Dendritic cell treated with granulocyte-macrophage colony-stimulating factor and Interleukin-4, amounts not matched to agents 40 ng/mL and 50 ng/mL, for 4 days (primary cell): ENCODE results near the gene ABCD3.

Experiments
- H3K27ac Mint-ChIP-seq: one replicate; pipeline ENCODE4 v1.8.0; 2022; ENCODE audit warnings: mild to moderate bottlenecking, mixed read lengths
- H3K27me3 Mint-ChIP-seq: one replicate; pipeline ENCODE4 v1.8.0; 2022; ENCODE audit warnings: mild to moderate bottlenecking, mixed read lengths
- H3K36me3 Mint-ChIP-seq: one replicate; pipeline ENCODE4 v1.8.0; 2022; ENCODE audit warnings: low read depth, mixed read lengths
- H3K4me1 Mint-ChIP-seq: one replicate; pipeline ENCODE4 v1.8.0; 2022; ENCODE audit warnings: low read depth, mixed read lengths
- H3K4me3 Mint-ChIP-seq: one replicate; pipeline ENCODE4 v1.8.0; 2022; ENCODE audit warnings: mild to moderate bottlenecking, moderate library complexity, mixed read lengths
- H3K9me3 Mint-ChIP-seq: one replicate; pipeline ENCODE4 v1.8.0; 2022; ENCODE audit warnings: mixed read lengths
- intact Hi-C: fragments of 100-400 bp; cut with micrococcal nuclease; formaldehyde crosslinking; loops from one replicate; pipeline ENCODE4 v1.15.0; 2022

The ABCD3 gene

GRCh38 chr1:94544706-94545490 lies 126.7 kb downstream of the ABCD3 start:
- peak overlapping the region; percentile 50 for H3K27ac Mint-ChIP-seq
- peaks cover 45% of the 10 kb centered on the region for H3K4me1 Mint-ChIP-seq
- intact Hi-C loops: no loop called here
- H3K36me3 Mint-ChIP-seq: peaks cover 6% of the 10 kb centered on the region
- H3K27me3 Mint-ChIP-seq: peaks cover 3% of the 10 kb centered on the region
- H3K4me3 Mint-ChIP-seq: no peak overlapping the region
- no peaks in the 10 kb centered on the region for H3K9me3 Mint-ChIP-seq

DNA sequence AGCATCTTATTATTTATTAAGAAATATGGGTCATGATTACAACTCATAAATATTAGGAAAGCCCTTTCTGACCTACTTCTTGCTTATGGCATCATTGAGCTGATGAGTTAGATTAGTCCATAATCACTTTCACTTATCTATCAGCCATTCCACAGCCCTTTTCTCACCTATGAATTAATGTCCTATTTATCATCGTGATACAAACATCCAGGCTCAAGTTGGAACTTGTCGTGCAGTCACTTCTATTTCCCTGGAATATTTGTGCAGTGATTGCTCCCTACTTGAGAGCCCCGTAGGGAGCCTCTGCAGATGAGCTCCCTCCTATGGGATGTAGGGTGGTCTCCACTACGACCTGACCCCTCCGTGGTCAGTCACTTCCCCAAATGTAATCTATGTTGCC lies 131.5 kb downstream of the ABCD3 start:
- no peak overlapping the region for H3K4me3 Mint-ChIP-seq
- peaks cover 6% of the 10 kb centered on the region for H3K4me1 Mint-ChIP-seq
- intact Hi-C loops: no loop called here
- no peaks in the 10 kb centered on the region for H3K9me3 Mint-ChIP-seq
- no peaks in the 10 kb centered on the region for H3K36me3 Mint-ChIP-seq
- H3K27me3 Mint-ChIP-seq: peaks cover 3% of the 10 kb centered on the region
- no peak overlapping the region for H3K27ac Mint-ChIP-seq

GRCh38 chr1:94550396-94550795 lies 132.2 kb downstream of the ABCD3 start:
- Mint-ChIP-seq H3K9me3 (no peaks in the 10 kb centered on the region), H3K36me3 (no peaks in the 10 kb centered on the region), H3K4me1 (no peaks in the 10 kb centered on the region), H3K27ac (no peak overlapping the region), H3K4me3 (no peak overlapping the region), H3K27me3 (peaks cover 3% of the 10 kb centered on the region)
- intact Hi-C loops: no loop called here

GRCh38 chr1:94550800-94551241 lies 132.6 kb downstream of the ABCD3 start:
- no peaks in the 10 kb centered on the region for H3K4me1 Mint-ChIP-seq
- H3K9me3 Mint-ChIP-seq: no peaks in the 10 kb centered on the region
- no peak overlapping the region for H3K4me3 Mint-ChIP-seq
- no peak overlapping the region for H3K27ac Mint-ChIP-seq
- H3K27me3 Mint-ChIP-seq: peaks cover 3% of the 10 kb centered on the region
- no peaks in the 10 kb centered on the region for H3K36me3 Mint-ChIP-seq
- intact Hi-C loops: no loop called here

- Mint-ChIP-seq H3K27me3 (no peaks in the 10 kb centered on the region), H3K36me3 (no peaks in the 10 kb centered on the region), H3K9me3 (no peaks in the 10 kb centered on the region), H3K4me1 (no peaks in the 10 kb centered on the region), H3K4me3 (no peak overlapping the region), H3K27ac (no peak overlapping the region)
- intact Hi-C loops: no loop called here
Observed at GRCh38 chr1:94551449-94551848, 133.3 kb downstream of the ABCD3 start.

- Mint-ChIP-seq H3K27me3 (no peaks in the 10 kb centered on the region), H3K27ac (no peak overlapping the region), H3K36me3 (no peaks in the 10 kb centered on the region), H3K4me3 (no peak overlapping the region), H3K4me1 (no peaks in the 10 kb centered on the region), H3K9me3 (no peaks in the 10 kb centered on the region)
- intact Hi-C loops: no loop called here
Observed at GRCh38 chr1:94552071-94552586, 133.9 kb downstream of the ABCD3 start.

DNA sequence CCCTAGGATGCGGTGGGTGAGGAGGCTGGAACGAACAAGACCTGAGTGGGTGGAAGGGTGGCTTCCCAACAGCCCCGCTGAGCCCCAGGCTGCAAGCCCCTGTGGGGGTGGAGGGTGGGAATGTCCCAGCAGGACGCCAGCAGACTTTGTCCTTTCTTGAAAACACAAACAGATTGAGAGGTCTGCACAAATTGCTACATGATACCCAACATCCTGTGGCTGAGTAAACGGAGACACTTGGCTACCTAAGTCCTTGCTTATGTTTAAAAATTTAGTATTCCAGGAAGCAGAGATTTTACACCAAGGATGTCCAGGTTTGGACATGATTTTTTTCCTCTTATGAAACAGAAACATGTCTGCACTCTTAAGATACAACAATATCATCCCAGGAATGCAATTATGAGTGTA lies 135.1 kb downstream of the ABCD3 start:
- Mint-ChIP-seq H3K27ac (no peak overlapping the region), H3K36me3 (no peaks in the 10 kb centered on the region), H3K4me1 (no peaks in the 10 kb centered on the region), H3K27me3 (no peaks in the 10 kb centered on the region), H3K9me3 (no peaks in the 10 kb centered on the region), H3K4me3 (no peak overlapping the region)
- intact Hi-C loops: no loop called here

DNA sequence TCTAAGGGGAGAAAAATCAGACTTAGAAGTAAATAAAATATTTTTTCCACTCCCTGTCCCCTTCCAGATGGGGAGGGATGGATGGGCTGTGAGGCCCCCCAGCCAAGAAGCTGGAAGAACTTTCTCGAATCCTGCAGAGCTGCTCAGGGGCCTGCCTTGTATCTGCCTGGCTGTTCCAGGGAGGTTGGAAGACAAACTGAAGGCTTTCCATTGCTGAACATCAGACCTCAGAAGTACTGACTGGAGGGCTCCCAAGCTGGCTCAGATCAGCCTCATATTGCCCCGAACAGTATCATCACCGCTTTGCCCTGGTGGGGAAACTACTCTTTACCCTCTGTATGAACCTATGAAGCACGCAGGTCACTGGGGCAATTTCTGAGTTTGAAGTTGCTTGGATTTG lies 135.7 kb downstream of the ABCD3 start:
- no peaks in the 10 kb centered on the region for H3K4me1 Mint-ChIP-seq
- no peaks in the 10 kb centered on the region for H3K9me3 Mint-ChIP-seq
- no peak overlapping the region for H3K4me3 Mint-ChIP-seq
- no peaks in the 10 kb centered on the region for H3K27me3 Mint-ChIP-seq
- H3K36me3 Mint-ChIP-seq: no peaks in the 10 kb centered on the region
- no peak overlapping the region for H3K27ac Mint-ChIP-seq
- intact Hi-C loops: no loop called here

DNA sequence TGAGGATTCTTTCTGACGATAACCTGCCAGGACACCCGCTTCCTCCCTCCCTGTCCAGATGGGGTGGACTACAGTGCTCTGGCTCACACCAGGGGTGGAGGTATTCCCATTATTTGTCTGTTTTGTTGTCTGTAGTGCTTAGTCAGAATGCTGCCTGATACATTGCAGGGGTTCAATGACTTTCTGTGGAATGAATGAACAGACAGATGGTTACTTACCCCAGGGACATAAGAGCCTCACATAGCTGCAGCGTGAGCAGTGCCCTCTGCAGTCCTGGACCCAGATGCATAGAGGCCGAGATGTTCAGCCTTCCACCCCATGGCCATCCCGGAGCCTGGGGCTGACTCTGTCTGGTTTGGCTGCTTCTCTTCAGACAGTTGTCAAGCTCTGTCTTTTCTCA lies 136.4 kb downstream of the ABCD3 start:
- Mint-ChIP-seq H3K9me3 (no peaks in the 10 kb centered on the region), H3K27me3 (no peaks in the 10 kb centered on the region), H3K36me3 (no peaks in the 10 kb centered on the region), H3K4me1 (no peaks in the 10 kb centered on the region), H3K4me3 (no peak overlapping the region), H3K27ac (no peak overlapping the region)
- intact Hi-C loops: no loop called here

DNA sequence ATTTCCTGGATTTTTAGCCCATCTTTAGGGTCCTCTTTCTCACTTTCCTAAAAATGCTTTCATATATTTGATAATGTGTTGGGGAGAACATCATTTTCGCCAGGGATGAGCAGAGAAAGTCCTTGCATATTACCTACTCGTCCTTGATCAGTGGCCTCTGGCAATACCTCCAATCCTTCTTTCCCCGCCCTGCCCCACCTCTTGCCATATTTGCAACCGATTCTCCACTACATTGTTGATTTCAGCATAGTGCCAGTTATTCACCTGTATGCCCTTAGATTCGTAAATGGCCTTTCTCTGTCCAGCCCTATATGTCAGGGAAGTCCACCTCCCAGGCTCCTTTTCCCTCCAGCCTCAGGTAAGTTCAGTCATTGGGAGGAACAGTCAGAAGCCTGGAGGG lies 136.9 kb downstream of the ABCD3 start:
- intact Hi-C loops: no loop called here
- Mint-ChIP-seq H3K4me1 (no peaks in the 10 kb centered on the region), H3K27me3 (no peaks in the 10 kb centered on the region), H3K36me3 (no peaks in the 10 kb centered on the region), H3K4me3 (no peak overlapping the region), H3K27ac (no peak overlapping the region), H3K9me3 (no peaks in the 10 kb centered on the region)

DNA sequence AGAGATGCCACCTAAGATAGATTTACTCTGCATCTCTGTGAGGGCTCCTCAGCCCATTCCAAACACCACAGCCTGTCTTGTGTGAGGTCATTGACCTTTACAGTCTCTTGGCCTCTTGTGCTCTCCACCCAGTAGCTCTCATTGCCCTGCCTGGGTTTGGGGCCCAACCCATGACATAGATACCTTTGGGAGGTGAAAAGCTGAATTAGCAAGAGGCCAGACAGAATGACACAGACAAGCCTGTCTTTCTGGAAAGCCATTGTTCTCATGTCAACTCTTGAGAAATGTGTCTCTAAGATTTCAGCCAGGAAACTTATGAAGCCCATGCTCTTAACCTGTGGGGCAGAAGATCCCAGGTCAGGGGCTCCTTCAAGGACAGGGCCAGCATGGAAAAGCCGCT lies 141.7 kb downstream of the ABCD3 start:
- H3K36me3 Mint-ChIP-seq: no peaks in the 10 kb centered on the region
- no peak overlapping the region for H3K27ac Mint-ChIP-seq
- H3K4me3 Mint-ChIP-seq: no peak overlapping the region
- intact Hi-C loops: no loop called here
- H3K9me3 Mint-ChIP-seq: no peaks in the 10 kb centered on the region
- H3K27me3 Mint-ChIP-seq: no peaks in the 10 kb centered on the region
- H3K4me1 Mint-ChIP-seq: no peaks in the 10 kb centered on the region

- H3K27ac Mint-ChIP-seq: no peak overlapping the region
- no peaks in the 10 kb centered on the region for H3K36me3 Mint-ChIP-seq
- no peaks in the 10 kb centered on the region for H3K4me1 Mint-ChIP-seq
- intact Hi-C loops: no loop called here
- no peaks in the 10 kb centered on the region for H3K9me3 Mint-ChIP-seq
- H3K27me3 Mint-ChIP-seq: no peaks in the 10 kb centered on the region
- H3K4me3 Mint-ChIP-seq: no peak overlapping the region
Observed at GRCh38 chr1:94560333-94560732, 142.1 kb downstream of the ABCD3 start.

DNA sequence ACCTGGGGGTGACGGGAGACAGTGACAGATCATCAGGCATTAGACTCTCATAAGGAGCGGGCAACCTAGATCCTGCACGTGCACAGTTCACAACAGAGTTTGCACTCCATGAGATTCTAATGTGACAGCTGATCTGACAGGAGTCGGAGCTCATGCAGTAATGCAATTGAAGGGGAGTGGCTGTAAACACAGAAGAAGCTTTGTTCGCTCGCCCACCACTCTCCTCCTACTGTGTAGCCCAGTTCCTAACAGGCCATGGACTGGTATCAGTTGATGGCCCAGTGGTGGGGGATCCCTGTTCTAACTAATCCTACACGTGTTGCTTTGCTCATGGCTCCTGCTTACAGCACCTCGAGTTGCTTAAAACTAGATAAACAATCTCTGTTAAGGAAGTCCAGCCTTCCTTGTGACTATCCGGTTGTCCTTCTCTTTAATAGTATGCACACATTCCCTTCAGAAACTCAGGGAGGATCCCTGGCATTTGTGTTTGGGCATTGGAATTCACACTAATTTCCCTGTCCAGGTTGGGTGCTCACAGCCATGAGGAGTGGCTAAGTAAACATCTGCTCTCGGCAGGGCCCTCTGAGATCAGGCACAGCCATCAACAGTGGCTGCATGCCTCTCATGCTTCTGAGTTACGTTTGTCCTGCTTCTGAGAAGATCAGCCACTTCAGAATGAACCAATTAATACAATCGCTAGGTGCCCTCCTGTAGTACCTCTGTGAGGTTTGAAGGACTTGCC lies 144.5 kb downstream of the ABCD3 start:
- no peaks in the 10 kb centered on the region for H3K27me3 Mint-ChIP-seq
- intact Hi-C loops: loop anchor here (2.0 kb wide), 1 partner anchor 14 kb away; no protein-coding TSS in a partner anchor
- H3K36me3 Mint-ChIP-seq: no peaks in the 10 kb centered on the region
- no peak overlapping the region for H3K27ac Mint-ChIP-seq
- H3K9me3 Mint-ChIP-seq: no peaks in the 10 kb centered on the region
- H3K4me3 Mint-ChIP-seq: no peak overlapping the region
- H3K4me1 Mint-ChIP-seq: no peaks in the 10 kb centered on the region

DNA sequence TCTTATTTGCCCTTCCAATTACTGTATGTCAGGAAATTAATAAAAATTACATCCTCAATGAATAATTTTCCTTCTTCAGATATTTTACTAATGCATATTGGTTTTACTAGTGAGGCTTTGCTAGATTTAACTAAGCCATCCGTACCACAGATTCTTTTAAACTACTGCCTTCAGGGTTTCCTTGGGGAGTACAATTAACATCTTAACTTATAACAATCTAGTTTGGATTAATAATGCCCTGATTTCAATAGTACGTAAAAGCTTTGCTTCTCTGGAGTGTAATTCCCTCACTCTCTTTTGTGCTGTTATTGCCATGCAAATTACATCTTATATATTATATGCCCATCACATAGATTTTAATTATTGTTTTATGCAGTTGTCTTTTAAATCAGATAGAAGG lies 147.7 kb downstream of the ABCD3 start:
- Mint-ChIP-seq H3K36me3 (no peaks in the 10 kb centered on the region), H3K4me1 (no peaks in the 10 kb centered on the region), H3K27me3 (no peaks in the 10 kb centered on the region), H3K4me3 (no peak overlapping the region), H3K27ac (no peak overlapping the region), H3K9me3 (peaks cover 7% of the 10 kb centered on the region)
- intact Hi-C loops: no loop called here
